H9 (cell line): ENCODE measurements around the gene LEFTY1. TPM values are rescaled to one million over a fixed set of nuclear protein-coding genes. Genes with fewer than 3 reads are reported as not detected.
A peak's percentile ranks its signal among the peaks of the same experiment; 100 is the strongest.

Experiments
- DNase-seq: peaks from one replicate; pipeline ENCODE4 v3.0.0-alpha.2; 2017
- H2AFZ ChIP-seq: one replicate; pipeline ENCODE4 v1.6.1; 2013; ENCODE audit warnings: mild to moderate bottlenecking, low read length, control low read depth, moderate library complexity
- H2AK5ac ChIP-seq: 2 replicates; pipeline ENCODE4 v1.6.1; 2013; ENCODE audit warnings: low read length, control low read depth, mixed read lengths; ENCODE audit not compliant: insufficient read length
- H2BK120ac ChIP-seq: one replicate; pipeline ENCODE4 v1.6.1; 2013; ENCODE audit warnings: low read depth, mild to moderate bottlenecking, low read length, control low read depth, inconsistent platforms; ENCODE audit not compliant: poor library complexity, severe bottlenecking
- H2BK12ac ChIP-seq: 2 replicates; pipeline ENCODE4 v1.6.1; 2013; ENCODE audit warnings: low read length, control low read depth, mixed read lengths, low read depth; ENCODE audit not compliant: insufficient read length
- H2BK15ac ChIP-seq: 2 replicates; pipeline ENCODE4 v1.6.1; 2013; ENCODE audit warnings: low read depth, low read length, control low read depth
- H2BK20ac ChIP-seq: one replicate; pipeline ENCODE4 v1.6.1; 2013; ENCODE audit warnings: low read depth, mild to moderate bottlenecking, low read length, control low read depth, inconsistent platforms; ENCODE audit not compliant: poor library complexity, severe bottlenecking
- H2BK5ac ChIP-seq: 2 replicates; pipeline ENCODE4 v1.6.1; 2013; ENCODE audit warnings: low read length, control low read depth, mixed read lengths; ENCODE audit not compliant: insufficient read length
- H3K14ac ChIP-seq: 2 replicates; pipeline ENCODE4 v1.6.1; 2013; ENCODE audit warnings: low read length, control low read depth; ENCODE audit not compliant: insufficient read depth
- H3K18ac ChIP-seq: 2 replicates; pipeline ENCODE4 v1.6.1; 2013; ENCODE audit warnings: low read depth, mild to moderate bottlenecking, mixed read lengths, low read length, control low read depth; ENCODE audit not compliant: insufficient read length
- H3K23ac ChIP-seq: 2 replicates; pipeline ENCODE4 v1.6.1; 2013; ENCODE audit warnings: low read length, control low read depth, mixed read lengths, low read depth; ENCODE audit not compliant: insufficient read length
- H3K23me2 ChIP-seq: 2 replicates; pipeline ENCODE4 v1.6.1; 2013; ENCODE audit warnings: low read depth, mild to moderate bottlenecking, mixed read lengths, low read length, control low read depth; ENCODE audit not compliant: insufficient read length, poor library complexity, severe bottlenecking
- H3K27ac ChIP-seq: 2 replicates; pipeline ENCODE4 v1.5.1; 2013; ENCODE audit warnings: low read length, control low read depth, mixed read lengths, low read depth; ENCODE audit not compliant: insufficient read length
- H3K27me3 ChIP-seq: 2 replicates; pipeline ENCODE4 v1.6.1; 2013; ENCODE audit warnings: low read length, control low read depth, inconsistent platforms; ENCODE audit not compliant: insufficient read depth
- H3K4ac ChIP-seq: 2 replicates; pipeline ENCODE4 v1.6.1; 2013; ENCODE audit warnings: low read depth, mild to moderate bottlenecking, control low read depth, inconsistent platforms, low read length, moderate library complexity
- H3K4me1 ChIP-seq: 2 replicates; pipeline ENCODE4 v1.6.1; 2013; ENCODE audit warnings: low read length, control low read depth, inconsistent platforms; ENCODE audit not compliant: insufficient read depth
- H3K4me2 ChIP-seq: 2 replicates; pipeline ENCODE4 v1.6.1; 2013; ENCODE audit warnings: low read length, control low read depth, mixed read lengths; ENCODE audit not compliant: insufficient read length, insufficient read depth
- H3K56ac ChIP-seq: 2 replicates; pipeline ENCODE4 v1.6.1; 2013; ENCODE audit warnings: low read depth, mild to moderate bottlenecking, mixed read lengths, low read length, control low read depth; ENCODE audit not compliant: insufficient read length
- H3K79me1 ChIP-seq: 2 replicates; pipeline ENCODE4 v1.6.1; 2013; ENCODE audit warnings: low read depth, mild to moderate bottlenecking, moderate library complexity, low read length, control low read depth, inconsistent platforms; ENCODE audit not compliant: insufficient read depth, poor library complexity, severe bottlenecking
- H3K79me2 ChIP-seq: 2 replicates; pipeline ENCODE4 v1.6.1; 2013; ENCODE audit warnings: low read length, control low read depth, inconsistent platforms; ENCODE audit not compliant: insufficient read depth
- H3K9ac ChIP-seq: 2 replicates; pipeline ENCODE4 v1.6.1; 2013; ENCODE audit warnings: low read length, control low read depth, mixed read lengths; ENCODE audit not compliant: insufficient read length; ENCODE audit errors: extremely low read depth
- H3K9me3 ChIP-seq: one replicate; pipeline ENCODE4 v1.6.1; 2013; ENCODE audit warnings: low read depth, low read length, inconsistent platforms; ENCODE audit not compliant: control insufficient read depth
- H3T11ph ChIP-seq: one replicate; pipeline ENCODE4 v1.6.1; 2013; ENCODE audit warnings: mild to moderate bottlenecking, low read length, control low read depth, inconsistent platforms
- H4K20me1 ChIP-seq: one replicate; pipeline ENCODE4 v1.6.1; 2013; ENCODE audit not compliant: control insufficient read depth, insufficient read length, insufficient read depth
- H4K5ac ChIP-seq: 2 replicates; pipeline ENCODE4 v1.6.1; 2013; ENCODE audit warnings: low read depth, mild to moderate bottlenecking, mixed read lengths, low read length, control low read depth; ENCODE audit not compliant: insufficient read length
- H4K8ac ChIP-seq: replicated peaks from 2 replicates; pipeline ENCODE4 v1.6.1; 2013; ENCODE audit warnings: low read length, control low read depth, mixed read lengths, low read depth; ENCODE audit not compliant: insufficient read length
- H4K91ac ChIP-seq: 2 replicates; pipeline ENCODE4 v1.6.1; 2013; ENCODE audit warnings: low read depth, mild to moderate bottlenecking, moderate library complexity, mixed read lengths, low read length, control low read depth; ENCODE audit not compliant: insufficient read length
- H3K27ac Mint-ChIP-seq, 3 experiments: 2 replicates in 2 of 3; 3 replicates in 1 of 3; pipeline ENCODE4 v1.8.0; 2020 to 2021; ENCODE audit warnings: mixed read lengths in 3 of 3, mild to moderate bottlenecking in 1 of 3, moderate library complexity in 1 of 3
- H3K27me3 Mint-ChIP-seq: 2 replicates; pipeline ENCODE4 v1.8.0; 2021; ENCODE audit warnings: low read depth, mild to moderate bottlenecking, moderate library complexity, mixed read lengths
- H3K36me3 Mint-ChIP-seq, 3 experiments: 2 replicates in 2 of 3; 3 replicates in 1 of 3; pipeline ENCODE4 v1.8.0; 2020 to 2021; ENCODE audit warnings: low read depth in 3 of 3, mixed read lengths in 3 of 3; ENCODE audit not compliant: insufficient read depth in 1 of 3
- H3K4me1 Mint-ChIP-seq, 2 experiments: 2 replicates each; pipeline ENCODE4 v1.8.0; 2020; ENCODE audit warnings: mixed read lengths in 2 of 2
- H3K4me3 Mint-ChIP-seq, 2 experiments: 2 replicates in 1 of 2; 3 replicates in 1 of 2; pipeline ENCODE4 v1.8.0; 2020 to 2021; ENCODE audit warnings: mild to moderate bottlenecking in 2 of 2, mixed read lengths in 2 of 2, moderate library complexity in 1 of 2
- H3K9me3 Mint-ChIP-seq, 2 experiments: 2 replicates in 1 of 2; 3 replicates in 1 of 2; pipeline ENCODE4 v1.8.0; 2020; ENCODE audit warnings: mild to moderate bottlenecking in 2 of 2, mixed read lengths in 2 of 2, moderate library complexity in 1 of 2
- WGBS: extraction: QIAGEN DNeasy Blood & Tissue Kit; methylation state at CpG from one replicate; pipeline ENCODE4 v1.1.7; 2013; ENCODE audit warnings: missing lambda C conversion rate, low lambda C conversion rate, mixed read lengths; ENCODE audit not compliant: insufficient read length; ENCODE audit errors: extremely low coverage; 5-methylcytosine and 5-hydroxymethylcytosine counted together
- total RNA-seq: library from RNA; stranded (reverse); gene quantifications from 2 replicates; pipeline ENCODE4 v1.2.1, GENCODE V29; 2021
- TF ChIP-seq, protein P1 (sequence below): fragments of 200-600 bp; sonication (generic); conservative IDR thresholded peaks from 3 replicates; pipeline ENCODE4 v1.8.0; 2021; ENCODE audit warnings: antibody characterized with exemption, mild to moderate bottlenecking

Gene LEFTY1
- total RNA-seq, 1 experiment from 2014 or later, result 107 TPM

DNA sequence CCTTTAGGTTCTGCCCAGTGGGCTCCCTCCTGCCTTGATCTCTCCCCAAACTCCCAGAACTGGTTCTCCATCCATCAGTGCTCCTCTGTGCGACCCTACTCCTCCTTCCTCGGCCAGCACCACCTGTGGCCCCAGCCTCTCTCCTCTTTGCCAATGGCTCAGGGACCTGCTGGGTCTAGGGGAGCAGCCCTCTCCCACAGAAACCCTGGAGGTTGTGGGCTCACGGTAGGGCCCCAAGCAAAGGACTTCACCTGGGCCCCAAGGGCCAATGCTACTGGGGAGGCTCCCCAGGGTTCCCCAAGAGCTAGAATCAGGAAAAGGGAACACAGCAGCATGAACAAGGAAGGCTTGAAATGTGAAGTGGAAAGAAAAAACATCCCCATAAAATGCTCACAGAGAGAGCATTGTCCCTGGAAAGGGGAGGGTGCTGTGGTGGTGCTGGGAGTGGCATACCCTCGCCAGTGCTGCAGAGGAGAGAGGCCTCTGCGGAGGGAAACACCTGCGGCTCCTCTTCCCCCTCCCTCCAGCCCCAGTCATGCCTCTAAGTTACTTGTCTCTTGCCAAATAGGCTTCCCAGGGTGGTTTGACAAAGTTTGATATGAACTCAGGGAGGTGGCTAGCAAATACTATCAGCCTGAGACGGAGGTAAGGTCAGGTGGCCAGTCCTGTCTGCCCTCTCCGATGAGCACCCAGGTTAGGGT, 9.3 kb downstream of the LEFTY1 start:
- peak overlapping the region; percentile 78 to 88; a peak in 3 of 5 replicates for H3K4me3 Mint-ChIP-seq
- no peak overlapping the region for H3K9ac ChIP-seq
- peak overlapping the region in 1 of 3 experiments; percentile 52; a peak in 3 of 7 replicates for H3K27ac Mint-ChIP-seq

More for the DNA sequence above, 9.3 kb downstream of the LEFTY1 start:
- H3K4me1 Mint-ChIP-seq, result peaks cover 36 to 55% of the 10 kb centered on the region in 2 experiments
- Histone ChIP-seq H3K4me2 (peak overlapping the region; percentile 83), H4K20me1 (no peaks in the 10 kb centered on the region), H3K27me3 (no peaks in the 10 kb centered on the region), H3K56ac (no peak overlapping the region), H2AFZ (no peak overlapping the region), H2BK12ac (no peak overlapping the region), H3K4me1 (peaks cover 12% of the 10 kb centered on the region; the same call in 1 of the 2 replicates), H4K8ac (no peak overlapping the region), H2BK120ac (no peak overlapping the region), H2BK20ac (no peak overlapping the region), H3K9me3 (no peaks in the 10 kb centered on the region), H3K18ac (no peak overlapping the region), H3K4ac (no peak overlapping the region), H2BK5ac (no peak overlapping the region), H3K14ac (no peak overlapping the region), H3T11ph (no peak overlapping the region), H3K23me2 (peaks cover 21% of the 10 kb centered on the region), H3K23ac (no peak overlapping the region), H3K27ac (no peak overlapping the region), H2BK15ac (no peak overlapping the region), H4K5ac (no peak overlapping the region), H4K91ac (no peak overlapping the region), H3K79me2 (peaks cover 9% of the 10 kb centered on the region; the same call in 1 of the 2 replicates), H2AK5ac (no peak overlapping the region), H3K79me1 (no peaks in the 10 kb centered on the region)
- no peaks in the 10 kb centered on the region for H3K9me3 Mint-ChIP-seq
- no peak for DNase-seq
- TF ChIP-seq, protein P1, sequence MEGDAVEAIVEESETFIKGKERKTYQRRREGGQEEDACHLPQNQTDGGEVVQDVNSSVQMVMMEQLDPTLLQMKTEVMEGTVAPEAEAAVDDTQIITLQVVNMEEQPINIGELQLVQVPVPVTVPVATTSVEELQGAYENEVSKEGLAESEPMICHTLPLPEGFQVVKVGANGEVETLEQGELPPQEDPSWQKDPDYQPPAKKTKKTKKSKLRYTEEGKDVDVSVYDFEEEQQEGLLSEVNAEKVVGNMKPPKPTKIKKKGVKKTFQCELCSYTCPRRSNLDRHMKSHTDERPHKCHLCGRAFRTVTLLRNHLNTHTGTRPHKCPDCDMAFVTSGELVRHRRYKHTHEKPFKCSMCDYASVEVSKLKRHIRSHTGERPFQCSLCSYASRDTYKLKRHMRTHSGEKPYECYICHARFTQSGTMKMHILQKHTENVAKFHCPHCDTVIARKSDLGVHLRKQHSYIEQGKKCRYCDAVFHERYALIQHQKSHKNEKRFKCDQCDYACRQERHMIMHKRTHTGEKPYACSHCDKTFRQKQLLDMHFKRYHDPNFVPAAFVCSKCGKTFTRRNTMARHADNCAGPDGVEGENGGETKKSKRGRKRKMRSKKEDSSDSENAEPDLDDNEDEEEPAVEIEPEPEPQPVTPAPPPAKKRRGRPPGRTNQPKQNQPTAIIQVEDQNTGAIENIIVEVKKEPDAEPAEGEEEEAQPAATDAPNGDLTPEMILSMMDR, result no peak
- H3K36me3 Mint-ChIP-seq, result peaks cover 14 to 36% (median 15%) of the 10 kb centered on the region in 3 experiments; a peak in 5 of 7 replicates
- H3K27me3 Mint-ChIP-seq, result peaks cover 2% of the 10 kb centered on the region; the same call in 1 of the 2 replicates
- no CpG with 5 or more reads among the region's 8 CpGs for WGBS
